ENCODE measurements around the gene OR10G4.

- TF ChIP-seq CTCF (IDR thresholded peaks at IDR 0.05): no peak
- TF ChIP-seq EP300 (IDR thresholded peaks at IDR 0.05): no peak
These were observed 23.9 kb downstream of the OR10G4 start for GRCh38 chr11:124036666-124037065.
